K562 (cell line): ENCODE data around the gene CLIC3. TPM values are rescaled to one million over a fixed set of nuclear protein-coding genes. Genes with fewer than 3 reads are reported as not detected.
A peak's percentile ranks its signal among the peaks of the same experiment; 100 is the strongest.

Experiments used
- KLF16 ChIP-seq: IDR thresholded peaks from 2 replicates; pipeline ENCODE4 v1.6.1; 2016; ENCODE audit warnings: antibody characterized with exemption
- MAFF ChIP-seq: IDR thresholded peaks from 2 replicates; pipeline ENCODE4 v1.6.1; 2012; ENCODE audit warnings: low read length, improper control_type of control experiment
- NFATC3 ChIP-seq: fragments of 450-650 bp; IDR thresholded peaks from 2 replicates; pipeline ENCODE4 v1.6.1; 2017; ENCODE audit warnings: mild to moderate bottlenecking
- PYGO2 ChIP-seq: fragments of 450-650 bp; IDR thresholded peaks from 2 replicates; pipeline ENCODE4 v1.6.1; 2016; ENCODE audit warnings: mild to moderate bottlenecking, missing genetic modification characterization, moderate library complexity, missing compliant biosample characterization
- SAFB ChIP-seq: fragments of 200-400 bp; formaldehyde crosslinking; IDR thresholded peaks from 2 replicates; pipeline ENCODE4 v1.6.1; 2017; ENCODE audit warnings: low read depth, low read length, borderline replicate concordance
- TBP ChIP-seq: optimal IDR thresholded peaks from 2 replicates; pipeline ENCODE3; 2011; ENCODE audit warnings: low read depth, low read length, improper control_type of control experiment
- polyA plus RNA-seq, 8 experiments: library from polyadenylated mRNA; depleted of rRNA in 4 of 8; stranded (reverse) in 5 of 8; unstranded in 3 of 8; fragments of >200 nt; fragmentation: Nextera tagmentation in 2 of 8; fragmentation: Illumina TruSeq in 1 of 8; extraction: Ambion mirVana in 2 of 8; extraction: Trizol in 1 of 8; gene quantifications; 2 replicates each; pipeline versions ENCODE4 v1.2.1 to v1.2.3, GENCODE V29; 2011 to 2014; ENCODE audit warnings: inconsistent platforms in 1 of 8, missing spikeins in 1 of 8
- total RNA-seq, 7 experiments: library from RNA; depleted of rRNA in 6 of 7; stranded (reverse); fragments of >200 nt in 6 of 7; fragmentation: Illumina TruSeq in 2 of 7; extraction: Trizol in 2 of 7; gene quantifications; 2 replicates each; pipeline versions ENCODE4 v1.2.1 to v1.2.3, GENCODE V29; 2011 to 2021; ENCODE audit warnings: low replicate concordance in 1 of 7
- TF ChIP-seq, protein P1 (sequence below): fragments of 250-450 bp; sonication (Bioruptor Pico); IDR thresholded peaks from 2 replicates; pipeline ENCODE4 v1.4.0; 2020
- TF ChIP-seq, protein P2 (sequence below), 2 experiments: fragments of 450-650 bp in 1 of 2; sonication (generic) in 1 of 2; formaldehyde crosslinking in 1 of 2; IDR thresholded peaks; 2 replicates each; pipeline versions ENCODE4 v1.7.1 to v1.9.0; 2016 to 2022; ENCODE audit warnings: inconsistent platforms in 1 of 2, mild to moderate bottlenecking in 1 of 2, missing genetic modification reagents in 1 of 2
- TF ChIP-seq, protein P3 (sequence below): fragments of 150-350 bp; conservative IDR thresholded peaks from 2 replicates; pipeline ENCODE4 v1.6.1; 2014; ENCODE audit warnings: low read length
- TF ChIP-seq, protein P4 (sequence below): fragments of 250-450 bp; sonication (Bioruptor Pico); IDR thresholded peaks from 2 replicates; pipeline ENCODE4 v1.5.0; 2020; ENCODE audit warnings: mild to moderate bottlenecking
- TF ChIP-seq, protein P5 (sequence below), 2 experiments: IDR thresholded peaks; 2 replicates each; pipeline ENCODE4 v1.6.1; 2011; ENCODE audit warnings: borderline replicate concordance in 1 of 2, control low read depth in 1 of 2, low read depth in 1 of 2, low read length in 1 of 2, mild to moderate bottlenecking in 1 of 2, mixed read lengths in 1 of 2, moderate library complexity in 1 of 2; ENCODE audit not compliant: insufficient read depth in 1 of 2, insufficient read length in 1 of 2, poor library complexity in 1 of 2, severe bottlenecking in 1 of 2; ENCODE audit errors: extremely low read depth in 1 of 2

Gene CLIC3
- total and polyA plus RNA-seq, 9 of the 15 experiments (the other 6 are each of a cell fraction or from before 2014, with no cell fraction given), result 0.27 to 0.29 TPM; not detected in 7

DNA sequence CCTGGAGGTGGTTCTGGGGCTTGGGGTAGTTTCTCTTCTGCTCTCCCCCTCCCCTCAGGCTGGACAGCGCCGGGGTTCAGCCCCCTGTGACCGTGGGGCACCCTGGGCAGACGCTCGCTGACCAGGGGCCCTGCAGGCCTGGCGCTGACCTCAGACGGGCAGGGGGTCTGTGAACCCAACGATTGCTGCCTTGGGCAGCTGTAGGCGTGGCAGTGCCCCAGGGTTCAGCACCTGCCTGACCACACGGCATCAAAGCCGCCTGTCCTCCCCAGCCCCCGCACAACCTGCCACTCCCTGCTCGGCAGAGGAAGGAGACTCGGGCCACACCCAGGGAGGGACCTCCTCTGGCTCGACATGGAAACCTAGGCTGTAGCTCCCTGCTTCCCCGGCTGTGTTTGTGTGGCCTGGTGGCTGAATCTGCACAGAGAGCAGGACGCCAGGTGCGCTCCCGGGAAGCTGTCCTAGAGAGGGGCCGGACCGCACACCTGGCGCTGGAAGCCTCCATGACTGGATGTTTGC is 32.1 kb downstream of the CLIC3 start (continued):
- TF ChIP-seq, protein P1, sequence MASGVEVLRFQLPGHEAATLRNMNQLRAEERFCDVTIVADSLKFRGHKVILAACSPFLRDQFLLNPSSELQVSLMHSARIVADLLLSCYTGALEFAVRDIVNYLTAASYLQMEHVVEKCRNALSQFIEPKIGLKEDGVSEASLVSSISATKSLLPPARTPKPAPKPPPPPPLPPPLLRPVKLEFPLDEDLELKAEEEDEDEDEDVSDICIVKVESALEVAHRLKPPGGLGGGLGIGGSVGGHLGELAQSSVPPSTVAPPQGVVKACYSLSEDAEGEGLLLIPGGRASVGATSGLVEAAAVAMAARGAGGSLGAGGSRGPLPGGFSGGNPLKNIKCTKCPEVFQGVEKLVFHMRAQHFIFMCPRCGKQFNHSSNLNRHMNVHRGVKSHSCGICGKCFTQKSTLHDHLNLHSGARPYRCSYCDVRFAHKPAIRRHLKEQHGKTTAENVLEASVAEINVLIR (CRISPR knock-in tag), result no peak
- no peak for TF ChIP-seq SAFB
- peak; percentile 14 for TF ChIP-seq TBP
- TF ChIP-seq, protein P2, sequence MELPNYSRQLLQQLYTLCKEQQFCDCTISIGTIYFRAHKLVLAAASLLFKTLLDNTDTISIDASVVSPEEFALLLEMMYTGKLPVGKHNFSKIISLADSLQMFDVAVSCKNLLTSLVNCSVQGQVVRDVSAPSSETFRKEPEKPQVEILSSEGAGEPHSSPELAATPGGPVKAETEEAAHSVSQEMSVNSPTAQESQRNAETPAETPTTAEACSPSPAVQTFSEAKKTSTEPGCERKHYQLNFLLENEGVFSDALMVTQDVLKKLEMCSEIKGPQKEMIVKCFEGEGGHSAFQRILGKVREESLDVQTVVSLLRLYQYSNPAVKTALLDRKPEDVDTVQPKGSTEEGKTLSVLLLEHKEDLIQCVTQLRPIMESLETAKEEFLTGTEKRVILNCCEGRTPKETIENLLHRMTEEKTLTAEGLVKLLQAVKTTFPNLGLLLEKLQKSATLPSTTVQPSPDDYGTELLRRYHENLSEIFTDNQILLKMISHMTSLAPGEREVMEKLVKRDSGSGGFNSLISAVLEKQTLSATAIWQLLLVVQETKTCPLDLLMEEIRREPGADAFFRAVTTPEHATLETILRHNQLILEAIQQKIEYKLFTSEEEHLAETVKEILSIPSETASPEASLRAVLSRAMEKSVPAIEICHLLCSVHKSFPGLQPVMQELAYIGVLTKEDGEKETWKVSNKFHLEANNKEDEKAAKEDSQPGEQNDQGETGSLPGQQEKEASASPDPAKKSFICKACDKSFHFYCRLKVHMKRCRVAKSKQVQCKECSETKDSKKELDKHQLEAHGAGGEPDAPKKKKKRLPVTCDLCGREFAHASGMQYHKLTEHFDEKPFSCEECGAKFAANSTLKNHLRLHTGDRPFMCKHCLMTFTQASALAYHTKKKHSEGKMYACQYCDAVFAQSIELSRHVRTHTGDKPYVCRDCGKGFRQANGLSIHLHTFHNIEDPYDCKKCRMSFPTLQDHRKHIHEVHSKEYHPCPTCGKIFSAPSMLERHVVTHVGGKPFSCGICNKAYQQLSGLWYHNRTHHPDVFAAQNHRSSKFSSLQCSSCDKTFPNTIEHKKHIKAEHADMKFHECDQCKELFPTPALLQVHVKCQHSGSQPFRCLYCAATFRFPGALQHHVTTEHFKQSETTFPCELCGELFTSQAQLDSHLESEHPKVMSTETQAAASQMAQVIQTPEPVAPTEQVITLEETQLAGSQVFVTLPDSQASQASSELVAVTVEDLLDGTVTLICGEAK (IDR thresholded peaks at IDR 0.05), result 0 out of 2 replicates have a peak, but pooled peaks have one; percentile 22
- TF ChIP-seq, protein P2 (CRISPR knock-in tag; IDR thresholded peaks at IDR 0.05), result no peak
- TF ChIP-seq MAFF, result no peak
- TF ChIP-seq, protein P3, sequence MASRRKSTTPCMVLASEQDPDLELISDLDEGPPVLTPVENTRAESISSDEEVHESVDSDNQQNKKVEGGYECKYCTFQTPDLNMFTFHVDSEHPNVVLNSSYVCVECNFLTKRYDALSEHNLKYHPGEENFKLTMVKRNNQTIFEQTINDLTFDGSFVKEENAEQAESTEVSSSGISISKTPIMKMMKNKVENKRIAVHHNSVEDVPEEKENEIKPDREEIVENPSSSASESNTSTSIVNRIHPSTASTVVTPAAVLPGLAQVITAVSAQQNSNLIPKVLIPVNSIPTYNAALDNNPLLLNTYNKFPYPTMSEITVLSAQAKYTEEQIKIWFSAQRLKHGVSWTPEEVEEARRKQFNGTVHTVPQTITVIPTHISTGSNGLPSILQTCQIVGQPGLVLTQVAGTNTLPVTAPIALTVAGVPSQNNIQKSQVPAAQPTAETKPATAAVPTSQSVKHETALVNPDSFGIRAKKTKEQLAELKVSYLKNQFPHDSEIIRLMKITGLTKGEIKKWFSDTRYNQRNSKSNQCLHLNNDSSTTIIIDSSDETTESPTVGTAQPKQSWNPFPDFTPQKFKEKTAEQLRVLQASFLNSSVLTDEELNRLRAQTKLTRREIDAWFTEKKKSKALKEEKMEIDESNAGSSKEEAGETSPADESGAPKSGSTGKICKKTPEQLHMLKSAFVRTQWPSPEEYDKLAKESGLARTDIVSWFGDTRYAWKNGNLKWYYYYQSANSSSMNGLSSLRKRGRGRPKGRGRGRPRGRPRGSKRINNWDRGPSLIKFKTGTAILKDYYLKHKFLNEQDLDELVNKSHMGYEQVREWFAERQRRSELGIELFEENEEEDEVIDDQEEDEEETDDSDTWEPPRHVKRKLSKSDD, result no peak
- TF ChIP-seq, protein P4, sequence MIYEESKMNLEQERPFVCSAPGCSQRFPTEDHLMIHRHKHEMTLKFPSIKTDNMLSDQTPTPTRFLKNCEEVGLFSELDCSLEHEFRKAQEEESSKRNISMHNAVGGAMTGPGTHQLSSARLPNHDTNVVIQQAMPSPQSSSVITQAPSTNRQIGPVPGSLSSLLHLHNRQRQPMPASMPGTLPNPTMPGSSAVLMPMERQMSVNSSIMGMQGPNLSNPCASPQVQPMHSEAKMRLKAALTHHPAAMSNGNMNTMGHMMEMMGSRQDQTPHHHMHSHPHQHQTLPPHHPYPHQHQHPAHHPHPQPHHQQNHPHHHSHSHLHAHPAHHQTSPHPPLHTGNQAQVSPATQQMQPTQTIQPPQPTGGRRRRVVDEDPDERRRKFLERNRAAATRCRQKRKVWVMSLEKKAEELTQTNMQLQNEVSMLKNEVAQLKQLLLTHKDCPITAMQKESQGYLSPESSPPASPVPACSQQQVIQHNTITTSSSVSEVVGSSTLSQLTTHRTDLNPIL, result no peak
- TF ChIP-seq NFATC3, result no peak
- TF ChIP-seq, protein P5, sequence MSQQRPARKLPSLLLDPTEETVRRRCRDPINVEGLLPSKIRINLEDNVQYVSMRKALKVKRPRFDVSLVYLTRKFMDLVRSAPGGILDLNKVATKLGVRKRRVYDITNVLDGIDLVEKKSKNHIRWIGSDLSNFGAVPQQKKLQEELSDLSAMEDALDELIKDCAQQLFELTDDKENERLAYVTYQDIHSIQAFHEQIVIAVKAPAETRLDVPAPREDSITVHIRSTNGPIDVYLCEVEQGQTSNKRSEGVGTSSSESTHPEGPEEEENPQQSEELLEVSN (IDR thresholded peaks at IDR 0.05; ENCODE audit: borderline replicate concordance in 1 of 2, extremely low read depth in 1 of 2, insufficient read depth in 1 of 2, insufficient read length in 1 of 2, low read depth in 1 of 2, low read length in 1 of 2, poor library complexity in 1 of 2, severe bottlenecking in 1 of 2), result peak in 1 of 2 experiments; percentile 56
- no peak for TF ChIP-seq PYGO2 (tag)
- no peak for TF ChIP-seq KLF16
